Non-pigmented ciliary epithelial cell (primary cell): ENCODE results near the gene ACAT2.
A peak's percentile ranks its signal among the peaks of the same experiment; 100 is the strongest.
"Not testable (repeated sequence)": the region's sequence is repeated elsewhere in the genome, so short reads cannot be mapped to it uniquely, and the experiment has no call there.

Experiments used
- DNase-seq: peaks from one replicate; pipeline ENCODE4 v3.0.0-alpha.2; 2010; ENCODE audit warnings: low read depth

ACAT2 gene

DNA sequence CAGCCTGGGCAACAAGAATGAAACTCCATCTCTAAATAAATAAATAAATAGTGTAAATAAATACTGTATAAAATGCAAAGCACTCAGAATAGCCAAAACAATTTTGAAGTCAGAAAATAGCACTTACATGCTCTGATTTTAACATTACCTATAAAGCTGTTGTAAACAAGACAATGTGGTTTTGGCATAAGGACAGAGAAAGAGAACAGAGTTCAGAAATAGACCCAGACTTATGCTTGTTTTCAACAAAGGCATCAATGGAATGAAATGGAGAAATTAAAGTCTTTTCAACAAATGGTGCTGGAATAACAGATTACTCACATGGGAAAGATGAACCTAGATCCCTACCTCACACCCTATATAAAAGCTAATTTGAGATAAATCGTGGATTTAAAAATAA, 10.4 kb downstream of the ACAT2 start:
- DNase-seq: no peak

DNA sequence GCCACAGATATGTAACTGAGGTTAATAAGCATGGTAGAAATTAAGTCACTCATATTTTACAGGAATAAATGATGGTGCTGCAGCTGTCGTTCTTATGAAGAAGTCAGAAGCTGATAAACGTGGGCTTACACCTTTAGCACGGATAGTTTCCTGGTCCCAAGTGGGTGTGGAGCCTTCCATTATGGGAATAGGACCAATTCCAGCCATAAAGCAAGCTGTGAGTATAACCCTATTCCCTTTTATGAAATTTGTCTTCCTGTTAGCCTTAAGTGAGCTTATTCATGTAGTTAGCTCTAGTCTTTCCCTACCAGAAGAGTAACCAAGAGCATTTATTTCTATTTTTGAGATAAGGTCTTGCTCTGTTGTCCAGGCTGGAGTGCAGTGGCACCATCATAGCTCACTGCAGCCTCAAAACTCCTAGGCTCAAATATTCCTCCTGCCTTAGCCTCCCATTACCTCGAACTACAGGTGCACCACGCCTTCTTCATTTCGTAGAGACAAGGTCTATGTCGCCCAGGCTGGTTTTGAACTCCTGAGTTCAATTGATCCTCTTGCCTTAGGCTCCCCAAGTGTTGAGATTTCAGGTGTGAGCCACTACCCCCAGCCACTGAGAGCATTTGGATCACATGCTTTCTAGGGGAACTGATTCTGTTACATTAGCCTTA, 15.5 kb downstream of the ACAT2 start:
- DNase-seq: no peak

DNA sequence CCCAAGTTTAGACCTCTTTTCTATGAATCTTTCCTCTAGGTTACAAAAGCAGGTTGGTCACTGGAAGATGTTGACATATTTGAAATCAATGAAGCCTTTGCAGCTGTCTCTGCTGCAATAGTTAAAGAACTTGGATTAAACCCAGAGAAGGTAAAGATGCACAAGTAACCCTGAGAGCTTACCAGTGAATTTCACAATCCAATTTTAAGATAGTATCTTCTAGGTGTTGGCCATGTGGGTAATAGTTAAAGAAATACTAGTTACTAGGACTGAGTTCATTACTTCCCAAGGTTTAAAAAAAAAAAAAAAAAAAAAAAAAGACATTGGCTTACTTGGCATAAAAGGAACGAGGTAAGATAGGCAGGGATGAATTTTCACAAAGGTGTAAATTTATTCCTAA, 16.3 kb downstream of the ACAT2 start:
- DNase-seq: no peak

DNA sequence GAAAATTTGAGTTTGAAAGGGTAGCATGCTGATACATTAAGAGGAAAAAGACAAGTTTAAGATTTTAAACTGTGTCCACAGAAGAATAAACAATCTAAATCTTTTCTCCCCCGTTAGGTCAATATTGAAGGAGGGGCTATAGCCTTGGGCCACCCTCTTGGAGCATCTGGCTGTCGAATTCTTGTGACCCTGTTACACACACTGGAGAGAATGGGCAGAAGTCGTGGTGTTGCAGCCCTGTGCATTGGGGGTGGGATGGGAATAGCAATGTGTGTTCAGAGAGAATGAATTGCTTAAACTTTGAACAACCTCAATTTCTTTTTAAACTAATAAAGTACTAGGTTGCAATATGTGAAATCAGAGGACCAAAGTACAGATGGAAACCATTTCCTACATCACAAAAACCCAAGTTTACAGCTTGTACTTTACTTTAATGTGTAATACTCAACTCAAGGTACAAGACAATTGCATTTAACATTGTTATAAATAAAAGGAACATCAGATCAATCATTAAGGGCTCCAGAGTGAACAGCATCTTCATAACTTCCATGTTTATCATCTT, 16.8 kb downstream of the ACAT2 start:
- DNase-seq: no peak

DNA sequence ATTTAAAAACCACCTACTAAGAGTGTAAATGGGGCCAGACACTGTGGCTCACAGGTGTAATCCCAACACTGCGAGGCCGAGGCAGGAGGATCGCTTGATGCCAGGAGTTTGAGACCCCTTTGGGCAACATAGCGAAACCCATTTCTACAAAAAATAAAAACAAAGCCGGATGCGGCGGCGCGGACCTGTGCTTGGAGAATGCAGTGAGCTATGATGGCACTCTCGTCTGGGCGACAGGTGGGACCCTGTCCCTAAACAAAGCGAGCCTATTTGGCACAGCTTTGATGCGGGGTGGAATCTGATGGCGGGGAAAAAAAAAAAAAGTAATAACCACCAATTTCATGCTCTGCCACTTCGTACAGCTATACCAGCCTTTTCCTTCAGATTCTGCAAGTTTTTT, 26.4 kb downstream of the ACAT2 start:
- no peak for DNase-seq

DNA sequence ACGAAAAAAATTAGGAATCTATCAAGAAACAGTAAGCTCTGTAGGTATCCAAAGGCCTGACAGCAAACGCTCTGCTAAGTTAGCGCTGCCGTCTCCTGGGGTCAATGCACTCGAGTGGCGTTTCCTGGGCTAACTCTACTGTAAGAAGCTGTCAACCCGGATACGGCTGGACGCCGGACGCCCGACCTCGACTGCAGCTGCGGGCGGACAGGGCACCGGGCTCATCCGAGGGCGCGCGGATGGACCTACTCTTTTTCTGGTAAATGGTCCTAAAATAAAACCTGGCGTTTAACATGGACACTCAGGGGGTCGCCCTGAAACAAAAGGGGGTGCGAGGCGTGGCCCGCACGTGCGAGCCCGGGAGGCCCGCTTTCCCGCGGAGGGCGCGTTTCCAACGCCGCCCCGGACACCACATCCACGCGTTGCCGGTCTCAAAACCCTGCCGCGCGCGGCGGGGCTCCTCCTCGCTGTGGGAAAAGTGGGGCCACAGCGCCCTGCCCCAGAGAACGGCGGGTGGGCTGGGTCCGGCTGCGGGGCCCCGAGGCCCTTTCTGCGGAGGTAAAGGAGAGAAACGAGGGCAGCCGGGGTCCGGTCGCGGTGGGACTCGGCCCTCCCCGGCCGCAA, 27.0 kb downstream of the ACAT2 start:
- DNase-seq: peak; percentile 3

DNA sequence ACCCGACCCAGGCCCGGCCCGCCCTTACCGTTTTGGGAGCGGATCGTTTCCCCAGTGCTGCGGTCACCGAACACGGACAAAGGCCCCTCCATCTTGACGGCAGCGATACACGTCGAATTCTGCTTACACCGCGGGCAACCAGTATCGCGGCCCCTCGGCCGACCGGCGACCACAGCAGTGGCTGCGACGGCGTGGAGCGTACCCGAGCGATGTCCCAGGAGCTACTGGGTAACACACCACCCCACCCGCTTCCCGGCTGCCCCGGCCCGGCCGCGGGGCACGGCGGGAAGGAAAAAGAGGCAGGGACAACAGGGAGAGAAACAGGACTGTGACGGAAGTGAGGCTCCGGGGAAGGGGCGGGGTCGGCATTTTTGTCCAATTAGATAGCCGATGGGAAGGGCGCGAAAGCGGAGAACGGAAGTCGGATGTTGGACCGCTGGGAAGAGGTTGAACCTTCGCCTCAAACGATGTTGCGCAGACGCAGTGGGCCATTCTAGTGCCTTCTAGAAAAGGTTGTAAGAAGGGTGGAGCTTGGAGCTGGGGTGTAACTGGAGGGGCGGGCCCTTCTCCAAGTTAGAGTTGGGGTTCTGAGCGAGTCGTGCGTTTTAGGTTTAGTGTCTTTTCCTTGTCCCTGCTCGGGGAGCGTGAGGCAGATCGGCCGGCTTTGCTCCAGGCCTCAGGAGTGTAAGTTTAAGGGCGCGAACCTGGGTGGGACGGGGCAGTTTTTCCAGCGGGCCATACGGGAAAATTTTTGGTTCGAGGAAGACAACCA, 27.7 kb downstream of the ACAT2 start, which contains the start of gene TCP1:
TCP1 (minus strand) TSS at position 226 of the 772 bp plus-strand sequence; CDS start at position 92, 134 bp downstream.
- DNase-seq: peak; percentile 99

DNA sequence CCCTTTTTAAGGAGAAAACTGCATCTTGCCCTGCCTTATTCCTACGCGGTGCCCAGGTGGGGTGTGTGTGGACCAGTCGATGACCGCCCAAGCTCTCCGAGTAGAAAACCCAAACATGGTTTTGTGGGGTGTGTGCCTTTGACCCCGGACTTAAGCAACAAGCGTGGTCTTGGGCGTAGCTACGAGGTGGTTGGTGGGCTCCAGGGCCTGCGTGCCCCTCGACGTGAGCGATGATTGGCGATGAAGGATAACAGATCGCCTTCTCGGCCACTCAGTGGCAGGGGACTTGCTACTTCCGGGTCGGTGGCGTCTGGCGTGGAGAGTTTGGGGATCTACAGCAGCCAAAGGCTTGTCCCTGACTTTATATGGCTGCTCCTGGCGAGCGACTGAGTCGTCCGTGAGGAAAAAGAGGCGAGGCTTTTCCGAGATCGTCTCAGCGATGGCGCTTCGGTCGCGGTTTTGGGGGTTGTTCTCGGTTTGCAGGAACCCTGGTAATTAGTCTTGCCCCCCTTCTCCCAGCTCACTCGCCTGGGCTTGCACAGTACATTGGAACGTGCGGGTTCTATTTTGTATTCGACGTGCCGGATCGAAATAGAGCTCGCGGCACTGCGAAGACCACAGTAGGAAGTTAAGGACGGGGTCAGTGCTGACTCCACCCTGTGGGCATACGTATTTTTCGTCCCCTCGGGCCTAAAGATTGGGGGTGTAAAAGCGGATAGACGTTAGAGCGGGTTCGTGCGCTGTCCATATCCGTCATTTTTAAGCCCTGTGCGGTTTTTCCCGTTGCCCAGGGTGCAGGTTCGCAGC, 28.5 kb downstream of the ACAT2 start, which contains the start of gene MRPL18:
MRPL18 (plus strand) TSS at position 319 of the 807 bp plus-strand sequence; CDS start at position 440, 121 bp downstream.
- DNase-seq: peak; percentile 93

DNA sequence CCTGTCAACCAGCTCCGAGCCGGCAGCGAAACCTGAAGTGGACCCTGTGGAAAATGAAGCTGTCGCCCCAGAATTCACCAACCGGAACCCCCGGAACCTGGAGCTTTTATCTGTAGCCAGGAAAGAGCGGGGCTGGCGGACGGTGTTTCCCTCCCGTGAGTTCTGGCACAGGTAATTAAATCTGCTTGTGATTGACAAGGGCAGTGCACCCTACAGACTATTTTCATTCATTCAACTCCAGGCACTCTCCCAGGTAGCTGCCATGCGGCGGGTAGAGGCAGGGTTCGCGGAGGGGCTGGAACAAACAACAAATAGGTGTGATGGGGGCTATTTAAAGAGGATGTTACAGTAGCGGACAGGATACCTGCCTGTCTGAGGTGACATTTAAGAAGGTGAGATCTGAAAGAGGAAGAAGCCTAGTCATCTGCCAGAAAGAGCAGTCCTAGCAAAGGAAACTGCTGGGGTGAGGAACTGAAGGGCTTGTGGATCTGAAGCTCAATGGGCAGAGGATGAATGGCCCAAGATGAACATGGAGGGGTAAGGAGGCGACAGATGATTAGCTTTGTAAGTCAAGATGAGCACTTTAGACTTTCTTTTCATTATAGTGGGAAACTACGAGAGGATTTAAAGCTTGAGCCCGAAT, 29.2 kb downstream of the ACAT2 start:
- no peak for DNase-seq

DNA sequence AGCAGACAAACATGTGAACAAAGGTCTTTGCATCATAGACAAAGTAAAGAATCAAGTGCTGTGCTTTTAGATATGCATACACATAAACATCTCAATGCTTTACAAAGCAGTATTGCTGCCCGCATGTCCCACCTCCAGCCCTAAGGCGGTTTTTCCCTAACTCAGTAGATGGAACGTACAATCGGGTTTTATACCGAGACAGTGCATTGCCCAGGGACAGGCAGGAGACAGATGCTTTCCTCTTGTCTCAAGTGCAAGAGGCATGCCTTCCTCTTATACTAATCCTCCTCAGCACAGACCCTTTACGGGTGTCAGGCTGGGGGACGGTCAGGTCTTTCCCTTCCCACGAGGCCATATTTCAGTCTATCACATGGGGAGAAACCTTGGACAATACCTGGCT, 33.1 kb downstream of the ACAT2 start:
- not testable (repeated sequence) for DNase-seq

DNA sequence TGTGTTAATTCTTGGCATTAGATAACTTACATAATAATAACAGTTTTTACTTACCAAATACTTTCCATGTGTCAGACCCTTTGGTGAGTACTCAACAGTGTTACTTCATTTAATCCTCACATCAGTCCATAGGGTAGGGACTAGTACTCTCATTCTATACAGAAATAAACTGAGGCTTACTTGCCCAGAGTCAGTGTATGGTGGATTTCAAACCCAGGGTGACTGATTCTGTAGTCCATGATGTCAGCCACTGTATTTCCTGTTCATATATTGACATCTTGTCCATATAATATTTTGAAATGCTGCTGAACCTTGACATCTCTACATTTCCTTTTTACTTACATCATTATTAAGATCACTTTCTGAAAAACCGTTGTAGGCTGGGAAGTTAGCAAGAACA, 35.7 kb downstream of the ACAT2 start:
- DNase-seq: no peak

DNA sequence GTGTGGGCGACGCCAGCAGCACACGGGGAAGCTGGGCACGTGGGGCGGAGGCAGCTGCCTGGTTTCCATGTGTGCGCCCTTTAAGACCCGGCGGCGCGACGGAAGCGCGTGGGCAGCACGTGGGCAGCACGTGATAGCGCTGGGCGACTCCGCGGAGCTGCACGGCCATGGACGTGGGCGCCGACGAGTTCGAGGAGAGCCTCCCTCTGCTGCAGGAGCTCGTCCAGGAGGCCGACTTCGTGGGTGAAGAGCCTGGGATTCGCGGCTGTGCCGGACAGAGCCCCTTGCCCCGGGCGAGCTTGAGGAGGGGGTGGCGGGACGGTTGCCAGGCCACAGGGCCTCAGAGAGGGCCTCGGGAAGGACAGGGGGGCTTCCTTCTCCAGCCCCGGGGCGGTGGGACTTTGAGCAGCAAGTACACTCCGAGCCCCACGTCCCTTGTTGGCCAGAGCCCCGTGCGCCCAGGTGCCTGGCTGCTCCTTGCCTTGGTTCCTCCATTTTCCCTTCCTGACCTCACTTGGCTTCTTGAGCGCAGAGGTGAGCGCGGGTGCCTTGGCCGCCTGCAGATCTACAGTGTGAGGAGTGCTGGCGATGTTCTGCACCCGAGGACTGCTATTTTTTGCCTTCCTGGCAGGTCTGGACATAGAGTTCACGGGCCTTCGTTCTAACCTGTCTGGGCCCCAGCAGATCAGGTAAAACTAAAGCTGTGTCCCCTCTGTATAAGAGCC, 38.5 kb downstream of the ACAT2 start, which contains the start of gene PNLDC1:
PNLDC1 (plus strand) TSS at position 136 of the 725 bp plus-strand sequence; CDS start at position 168, 32 bp downstream.
- no peak for DNase-seq

DNA sequence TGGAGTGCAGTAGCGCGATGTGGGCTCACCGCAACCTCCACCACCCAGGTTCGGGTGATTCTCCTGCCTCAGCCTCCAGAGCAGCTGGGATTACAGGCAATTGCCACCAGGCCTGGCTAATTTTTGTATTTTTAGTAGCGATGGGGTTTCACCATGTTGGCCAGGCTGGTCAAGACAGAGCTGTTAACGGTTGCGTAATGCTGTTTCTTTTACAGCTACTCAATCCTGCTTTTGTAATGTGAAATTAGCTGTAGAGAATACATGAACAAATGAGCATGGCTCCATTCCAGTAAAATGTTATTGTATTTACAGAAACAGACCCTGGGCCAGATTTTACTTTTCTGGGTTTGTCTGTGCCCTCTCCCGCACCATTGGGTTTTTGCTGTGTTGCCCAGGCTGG, 40.1 kb downstream of the ACAT2 start:
- no peak for DNase-seq

DNA sequence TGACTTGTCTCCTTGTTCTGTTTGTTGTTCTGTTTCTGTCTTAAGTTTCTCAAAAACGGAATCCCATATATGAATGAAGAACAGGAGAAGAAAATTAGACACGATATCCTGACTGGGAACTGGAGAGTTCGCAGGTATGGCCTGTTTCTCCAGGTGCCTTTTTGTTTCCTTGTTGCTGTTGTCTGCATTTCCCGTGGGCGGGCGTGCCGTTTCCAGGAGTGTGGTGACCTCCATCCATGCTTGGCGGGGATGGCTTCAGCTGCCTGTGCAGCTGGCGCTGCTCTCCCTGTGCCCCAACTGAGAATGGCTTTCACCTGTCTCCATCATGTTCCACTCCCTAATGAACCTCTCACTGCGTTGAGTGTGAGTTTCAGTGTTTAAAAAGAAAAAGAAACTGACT, 42.7 kb downstream of the ACAT2 start:
- no peak for DNase-seq

DNA sequence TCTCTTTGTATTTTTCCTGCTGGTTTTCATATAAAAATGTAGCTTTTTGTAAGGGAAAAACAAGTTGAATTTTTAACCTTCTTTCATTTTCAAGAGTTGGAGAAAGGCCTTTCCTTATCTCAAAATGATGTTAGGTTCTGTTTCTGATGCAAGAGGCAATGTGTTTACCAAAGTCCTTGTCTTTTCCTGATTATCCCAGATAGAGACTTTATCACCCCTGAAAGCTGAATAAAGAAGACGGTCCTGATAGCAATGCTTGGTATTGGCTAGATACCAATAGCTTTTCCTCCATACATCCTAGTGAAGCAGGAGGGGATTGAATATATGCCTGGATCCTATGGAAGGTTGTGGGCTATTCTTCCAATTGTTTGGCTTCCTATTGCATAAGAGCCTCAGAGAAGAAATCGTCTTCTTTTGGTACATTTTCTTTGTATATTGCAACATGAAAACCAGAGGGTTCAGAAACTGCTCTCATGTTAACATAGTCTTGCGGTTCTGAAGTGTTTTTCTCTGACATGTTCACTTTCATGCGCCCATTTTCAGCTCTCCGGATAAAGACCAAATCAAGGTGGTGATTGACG, 43.7 kb downstream of the ACAT2 start:
- no peak for DNase-seq

DNA sequence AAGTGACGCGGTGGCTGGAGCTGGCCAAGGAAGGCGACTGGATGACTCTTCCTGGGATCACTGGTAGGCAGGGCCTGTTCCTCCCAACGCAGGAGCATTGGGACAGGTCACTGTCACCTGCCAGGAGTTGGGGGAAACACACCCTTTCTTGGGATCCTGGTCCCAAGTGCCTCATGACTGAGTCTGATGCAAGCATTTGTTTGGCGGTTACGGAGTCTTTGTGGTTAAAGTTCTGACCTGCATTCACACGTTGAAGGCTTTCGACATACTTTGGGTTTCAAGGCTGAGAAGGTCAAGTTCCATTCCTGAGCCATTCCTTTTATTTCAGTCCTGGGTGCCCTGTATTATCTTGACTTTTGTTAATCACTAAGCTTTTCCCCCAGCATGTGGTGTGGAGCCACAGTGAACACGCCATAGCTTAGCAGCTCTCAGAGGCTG, 44.2 kb downstream of the ACAT2 start:
- DNase-seq: no peak

DNA sequence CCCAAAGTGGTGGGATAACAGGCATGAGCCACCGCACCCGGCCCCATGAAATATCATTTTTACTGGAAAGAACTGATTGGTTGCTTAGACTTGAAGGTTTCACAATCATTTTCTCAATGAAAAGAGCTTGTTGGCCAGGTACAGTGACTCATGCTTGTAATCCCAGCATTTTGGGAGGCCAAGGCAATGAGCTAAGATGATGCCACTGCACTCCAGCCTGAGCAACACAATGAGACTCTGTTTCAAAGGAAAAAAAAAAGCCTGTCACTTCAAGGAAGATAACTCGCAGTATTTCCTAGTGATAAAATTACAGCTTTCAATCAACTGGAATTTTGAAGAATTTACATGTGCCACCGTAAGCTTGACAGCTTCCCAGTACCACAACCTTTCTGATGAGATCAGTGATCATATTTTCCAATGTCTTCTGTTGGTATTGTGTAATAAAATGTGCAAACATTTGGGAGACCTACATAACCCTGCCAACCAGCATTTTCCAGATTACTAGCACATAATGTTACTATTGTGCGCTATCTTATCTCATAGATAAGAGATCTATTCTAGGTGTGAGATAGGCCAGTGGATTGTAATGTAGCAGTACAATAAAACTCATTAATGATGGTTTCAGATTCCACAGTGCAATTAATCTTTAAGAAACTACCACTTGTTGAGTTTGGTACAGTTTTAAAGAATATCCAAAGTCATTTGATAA, 45.5 kb downstream of the ACAT2 start:
- DNase-seq: no peak

DNA sequence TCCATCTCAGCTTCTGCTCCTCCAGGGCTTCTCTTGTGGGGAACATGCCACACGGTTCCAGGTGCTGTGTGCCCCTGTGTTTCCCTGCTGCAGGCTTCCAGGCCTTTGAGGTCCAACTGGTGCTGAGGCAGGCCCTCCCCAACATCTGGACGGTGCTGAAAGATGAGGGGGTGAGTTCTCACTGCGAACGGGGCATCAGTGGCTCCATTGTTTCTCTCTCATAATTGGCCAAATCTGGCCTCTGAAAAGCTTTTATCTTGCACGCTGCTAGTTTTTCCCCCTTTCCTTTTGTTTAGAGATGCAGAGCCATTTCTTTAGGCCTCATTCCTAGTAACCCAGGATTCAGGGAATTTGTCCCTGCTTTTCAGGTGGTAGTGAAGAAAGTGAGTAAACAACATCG, 46.8 kb downstream of the ACAT2 start:
- no peak for DNase-seq

DNA sequence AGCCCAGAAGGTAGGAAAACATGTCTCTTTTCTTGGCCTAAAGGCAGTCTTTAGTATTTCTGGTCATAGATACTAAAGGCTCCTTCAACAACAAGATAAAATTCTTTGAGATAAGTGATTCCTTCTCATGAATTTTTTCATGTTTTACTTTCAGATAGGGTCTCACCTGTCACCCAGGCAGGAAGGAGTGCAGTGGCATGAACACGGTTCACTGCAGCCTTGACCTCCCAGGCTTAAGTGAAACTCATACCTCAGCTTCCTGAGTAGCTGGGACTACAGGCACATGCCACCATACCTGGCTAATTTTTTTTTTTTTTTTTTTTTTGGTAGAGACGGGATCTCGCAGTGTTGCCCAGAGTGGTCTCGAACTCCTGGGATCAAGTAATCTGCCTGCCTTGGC, 47.3 kb downstream of the ACAT2 start:
- no peak for DNase-seq
